Neural cell (in vitro differentiated cells): ENCODE data around the gene C4orf36.

Experiments
- CTCF ChIP-seq: fragments of 450-650 bp; IDR thresholded peaks from 2 replicates; pipeline ENCODE4 v1.5.1; 2014; ENCODE audit warnings: antibody characterized with exemption, mild to moderate bottlenecking, moderate library complexity; ENCODE audit not compliant: poor library complexity, severe bottlenecking
- EZH2 ChIP-seq: fragments of 200-600, 300-800 bp; shearing (Covaris generic), sonication (generic); IDR thresholded peaks from 2 replicates; pipeline ENCODE4 v1.6.1; 2014; ENCODE audit warnings: antibody characterized with exemption, low read length, borderline replicate concordance, mild to moderate bottlenecking; ENCODE audit not compliant: insufficient read depth, poor library complexity, severe bottlenecking
- POLR2AphosphoS5 ChIP-seq: IDR thresholded peaks from 2 replicates; pipeline ENCODE4 v1.6.1; 2012
- TAF1 ChIP-seq: IDR thresholded peaks from 2 replicates; pipeline ENCODE4 v1.6.1; 2012; ENCODE audit warnings: low read depth

- TF ChIP-seq CTCF (peak; percentile 54), EZH2 (no peak), POLR2AphosphoS5 (no peak), TAF1 (no peak)
These were observed 6.3 kb upstream of the C4orf36 start for GRCh38 chr4:86898562-86898961.
